Natural killer cell treated with Interleukin-12 subunit alpha and Interleukin-12 subunit beta and Interleukin-15 and Interleukin-18, amount 100 ng/mL, for 72 hours (primary cell): ENCODE results near the gene GPR146. TPM values are rescaled to one million over a fixed set of nuclear protein-coding genes. Genes with fewer than 3 reads are reported as not detected.

ENCODE experiments used
- ATAC-seq, 2 donors: fragments of 150-1000 bp; cut with Tn5 transposase in 1 of 2; sonication (Bioruptor Pico), chemical (Tn5 transposase) in 1 of 2; 2 replicates each; pipeline ENCODE4 v1.10.0; 2021
- DNase-seq: peaks from one replicate; pipeline ENCODE4 v3.0.0; 2022; ENCODE audit warnings: low spot score
- H3K27ac Mint-ChIP-seq, 2 donors: 1 replicate in 1 of 2; 2 replicates in 1 of 2; pipeline ENCODE4 v1.8.0; 2022; ENCODE audit warnings: mixed read lengths in 2 of 2, mild to moderate bottlenecking in 1 of 2, moderate library complexity in 1 of 2
- H3K27me3 Mint-ChIP-seq, 2 donors: 1 replicate in 1 of 2; 2 replicates in 1 of 2; pipeline ENCODE4 v1.8.0; 2022; ENCODE audit warnings: mixed read lengths in 2 of 2
- H3K36me3 Mint-ChIP-seq: one replicate; pipeline ENCODE4 v1.8.0; 2022; ENCODE audit warnings: mixed read lengths
- H3K4me1 Mint-ChIP-seq, 2 donors: 1 replicate in 1 of 2; 2 replicates in 1 of 2; pipeline ENCODE4 v1.8.0; 2022; ENCODE audit warnings: low read depth in 2 of 2, mixed read lengths in 2 of 2, mild to moderate bottlenecking in 1 of 2
- H3K4me3 Mint-ChIP-seq: one replicate; pipeline ENCODE4 v1.8.0; 2022; ENCODE audit warnings: mixed read lengths
- H3K9me3 Mint-ChIP-seq: 2 replicates; pipeline ENCODE4 v1.8.0; 2022; ENCODE audit warnings: mixed read lengths
- total RNA-seq, 2 donors: library from RNA; stranded (reverse); gene quantifications; one replicate each; pipeline ENCODE4 v1.2.3, GENCODE V29; 2022

Gene GPR146
- total RNA-seq, 2 donors from 2014 or later, result 0.89 to 8.1 TPM

DNA sequence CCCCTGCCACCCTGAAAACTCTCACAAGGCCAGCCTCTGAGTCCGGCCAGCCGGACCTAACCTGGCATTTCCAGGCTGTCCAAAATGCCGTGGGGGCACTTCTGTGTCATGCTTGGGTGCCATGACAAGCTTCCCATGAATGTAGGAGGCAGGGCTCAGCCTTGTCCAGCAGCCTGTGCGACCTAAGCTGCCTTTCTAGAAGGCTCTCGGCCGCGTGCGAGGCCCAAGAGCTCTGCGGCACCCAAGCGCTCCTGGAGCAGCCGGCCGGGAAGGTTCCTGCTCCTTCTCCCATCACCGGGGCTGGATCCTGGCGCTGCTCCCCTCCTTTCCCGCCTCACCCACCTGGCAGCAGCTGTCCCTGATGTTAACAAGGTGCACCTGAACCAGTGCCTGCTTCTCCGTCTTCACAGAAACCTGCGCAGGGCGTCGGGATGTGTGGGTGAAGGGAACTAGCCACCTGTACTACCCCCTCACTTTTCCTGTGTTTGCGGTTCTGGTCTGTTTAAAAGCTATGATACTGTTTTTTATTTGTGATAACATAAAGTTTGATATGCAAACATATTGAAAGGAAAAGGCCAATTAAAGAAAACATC is 49.7 kb downstream of the GPR146 start:
- no peaks in the 10 kb centered on the region for H3K9me3 Mint-ChIP-seq
- no peaks in the 10 kb centered on the region for H3K27me3 Mint-ChIP-seq
- no peak overlapping the region for H3K4me3 Mint-ChIP-seq
- H3K36me3 Mint-ChIP-seq, result peaks cover 4% of the 10 kb centered on the region
- DNase-seq (no peak), ATAC-seq (no peak)
- no peak overlapping the region for H3K27ac Mint-ChIP-seq
- peaks cover 0 to 2% of the 10 kb centered on the region in 2 donors for H3K4me1 Mint-ChIP-seq

DNA sequence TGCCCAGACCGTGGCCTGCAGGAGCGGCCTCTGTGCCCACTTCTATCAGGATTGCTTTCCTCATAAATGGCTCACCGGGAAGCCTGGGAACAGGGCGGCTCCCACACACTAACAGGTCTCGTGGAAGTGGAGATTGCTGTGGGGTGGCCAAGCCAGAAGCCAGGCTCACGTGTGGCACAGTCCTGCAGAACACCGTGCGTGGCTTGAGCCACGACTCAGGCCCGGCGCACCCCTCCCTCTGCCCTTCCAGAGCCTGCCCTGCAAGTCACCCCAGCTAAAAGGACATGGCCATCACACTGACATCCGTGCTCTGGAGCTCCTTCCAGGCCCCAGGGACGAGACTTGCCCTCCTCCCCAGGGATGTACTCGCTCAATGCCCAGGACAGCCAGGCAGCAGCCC is 50.5 kb downstream of the GPR146 start:
- peaks cover 0 to 2% of the 10 kb centered on the region in 2 donors for H3K4me1 Mint-ChIP-seq
- no peaks in the 10 kb centered on the region for H3K27me3 Mint-ChIP-seq
- DNase-seq, result no peak
- no peaks in the 10 kb centered on the region for H3K9me3 Mint-ChIP-seq
- no peak overlapping the region for H3K4me3 Mint-ChIP-seq
- peaks cover 4% of the 10 kb centered on the region for H3K36me3 Mint-ChIP-seq
- H3K27ac Mint-ChIP-seq, result no peak overlapping the region
- no peak for ATAC-seq

DNA sequence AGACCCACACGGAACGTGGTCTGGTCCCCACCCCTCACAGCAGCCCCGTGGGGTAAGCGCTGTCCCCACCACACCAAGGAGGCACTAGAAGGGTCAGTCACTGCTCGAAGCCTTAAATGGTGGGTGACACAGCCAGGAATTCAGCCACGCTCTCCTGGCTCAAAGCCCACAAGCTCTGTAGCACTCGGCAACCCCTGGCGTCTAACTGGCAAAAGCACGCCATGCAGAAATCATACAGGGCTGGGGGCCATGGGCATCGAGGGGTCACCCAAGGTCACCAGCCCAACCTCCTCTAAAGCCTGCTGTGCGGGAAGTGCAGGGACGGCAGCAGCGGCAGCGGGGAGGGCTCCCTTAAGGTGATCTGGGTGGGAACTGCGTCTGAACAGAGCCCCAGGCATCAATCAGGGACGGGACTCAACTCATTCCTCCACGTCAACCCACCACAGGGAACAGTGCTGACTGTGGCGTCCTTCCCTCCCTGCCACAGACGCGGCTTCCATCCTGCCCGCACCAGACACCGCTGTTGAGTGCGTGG is 51.3 kb downstream of the GPR146 start:
- no peak for DNase-seq
- Mint-ChIP-seq H3K27me3 (no peaks in the 10 kb centered on the region), H3K9me3 (no peaks in the 10 kb centered on the region), H3K36me3 (peaks cover 4% of the 10 kb centered on the region), H3K4me1 (peaks cover 0 to 2% of the 10 kb centered on the region in 2 donors), H3K4me3 (no peak overlapping the region), H3K27ac (no peak overlapping the region)
- ATAC-seq, result no peak

DNA sequence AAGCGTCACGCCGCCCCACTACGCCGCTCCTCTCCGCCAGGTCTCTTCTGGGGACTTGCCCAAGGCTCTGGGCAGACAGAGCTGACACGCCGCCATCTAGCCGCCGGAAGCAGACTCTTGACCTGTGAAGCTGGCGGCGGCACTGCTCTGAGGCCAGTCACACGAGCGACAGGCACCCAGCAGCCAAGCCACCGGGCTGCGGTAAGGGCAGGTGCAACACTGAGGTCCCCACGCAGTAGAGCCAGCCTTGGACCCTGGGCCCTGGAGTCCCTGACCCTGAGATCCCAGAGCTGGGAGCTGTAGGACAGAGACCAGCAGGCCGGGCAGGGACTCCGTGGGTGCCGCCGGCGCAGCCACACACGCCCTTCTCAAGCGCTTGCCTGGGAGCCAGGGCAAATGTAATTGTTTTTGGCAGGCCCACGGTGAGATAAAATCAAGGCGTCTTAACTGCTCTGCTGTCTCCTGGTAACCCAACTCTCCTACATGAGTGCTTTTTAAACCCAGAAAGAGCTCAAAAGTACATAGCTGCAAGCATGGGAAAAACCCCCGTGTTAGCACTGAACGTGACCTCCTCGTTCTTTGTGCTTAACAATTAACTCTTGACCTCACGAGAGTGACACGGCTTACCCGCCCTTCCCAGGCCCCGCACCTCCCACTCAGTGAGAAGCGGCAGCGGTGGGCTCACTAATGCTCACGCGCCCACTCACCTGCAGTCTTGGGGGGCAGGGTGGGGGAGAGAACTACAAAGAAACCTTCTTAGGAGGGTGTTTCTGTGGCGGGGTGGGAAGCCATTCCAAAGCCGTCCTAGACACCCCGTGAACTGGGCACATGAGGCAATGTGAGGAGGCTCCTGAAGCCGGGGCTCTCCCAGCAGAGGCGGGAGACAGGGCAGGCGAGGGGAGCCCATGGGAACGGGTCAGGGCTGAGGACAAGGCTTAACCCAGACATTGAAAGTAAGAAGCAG is 52.1 kb downstream of the GPR146 start:
- H3K27ac Mint-ChIP-seq, result no peak overlapping the region
- DNase-seq, result no peak
- peaks cover 0 to 2% of the 10 kb centered on the region in 2 donors for H3K4me1 Mint-ChIP-seq
- no peak for ATAC-seq
- H3K4me3 Mint-ChIP-seq, result no peak overlapping the region
- no peaks in the 10 kb centered on the region for H3K27me3 Mint-ChIP-seq
- H3K36me3 Mint-ChIP-seq, result peaks cover 4% of the 10 kb centered on the region
- H3K9me3 Mint-ChIP-seq, result no peaks in the 10 kb centered on the region

DNA sequence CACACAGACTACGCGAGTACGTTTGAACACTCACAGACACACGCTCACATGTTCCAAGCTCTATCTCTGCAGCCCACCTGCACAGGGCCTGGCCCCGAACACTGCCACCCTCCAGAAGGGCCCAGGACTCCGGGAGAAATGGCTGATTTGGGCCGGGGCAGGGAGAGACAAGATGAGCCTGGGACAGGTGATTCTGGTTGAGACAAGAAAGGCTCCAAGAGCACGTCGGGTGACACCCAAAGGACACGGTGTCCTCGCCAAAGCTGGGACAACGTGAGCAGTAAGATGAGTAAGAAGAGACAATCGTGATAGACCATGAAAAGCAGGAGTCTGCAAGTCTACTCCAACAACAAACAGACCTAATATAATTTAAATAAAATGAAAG is 52.8 kb downstream of the GPR146 start:
- DNase-seq (no peak), ATAC-seq (no peak)
- Mint-ChIP-seq H3K36me3 (peaks cover 4% of the 10 kb centered on the region), H3K4me3 (no peak overlapping the region), H3K27me3 (no peaks in the 10 kb centered on the region), H3K4me1 (no peaks in the 10 kb centered on the region), H3K9me3 (no peaks in the 10 kb centered on the region), H3K27ac (no peak overlapping the region)

DNA sequence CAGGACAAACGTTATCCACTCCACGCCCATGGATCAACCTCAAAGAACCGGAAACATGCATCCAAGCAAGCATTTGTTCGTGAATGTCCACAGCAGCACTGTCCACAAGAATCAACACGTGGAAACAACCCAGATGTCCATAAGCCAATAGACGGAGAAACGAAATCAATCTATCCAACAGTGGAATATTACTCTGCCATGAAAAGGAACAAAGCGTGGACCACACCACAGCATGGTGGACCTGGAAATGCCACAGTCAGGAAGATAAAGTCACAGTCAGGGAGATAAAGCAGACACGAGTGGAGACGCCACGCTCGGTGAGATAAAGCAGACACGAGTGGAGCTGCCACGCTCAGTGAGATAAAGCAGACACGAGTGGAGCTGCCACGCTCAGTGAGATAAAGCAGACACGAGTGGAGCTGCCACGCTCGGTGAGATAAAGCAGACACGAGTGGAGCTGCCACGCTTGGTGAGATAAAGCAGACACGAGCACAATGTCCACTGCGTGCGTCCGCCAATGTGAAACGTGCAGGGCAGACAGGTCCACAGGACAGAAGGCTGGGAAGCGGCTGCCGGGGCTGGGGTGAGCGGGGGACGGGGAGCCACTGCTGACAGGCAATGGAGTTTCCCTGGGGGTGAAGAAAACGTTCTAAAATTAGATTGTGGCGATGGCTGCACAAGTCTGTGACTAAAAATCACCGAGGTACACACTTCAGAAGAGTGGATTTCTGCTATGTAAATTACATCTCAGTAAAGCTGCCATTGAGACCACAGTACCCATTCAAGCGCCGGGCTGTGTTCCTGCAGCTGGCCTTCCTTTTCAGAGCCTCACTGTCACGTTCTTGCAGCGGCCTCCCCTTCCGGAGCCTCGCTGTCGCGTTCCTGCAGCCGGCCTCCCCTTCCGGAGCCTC is 54.2 kb downstream of the GPR146 start:
- ATAC-seq (no peak), DNase-seq (no peak)
- peaks cover 3 to 5% of the 10 kb centered on the region in 2 donors for H3K4me1 Mint-ChIP-seq
- no peaks in the 10 kb centered on the region for H3K27me3 Mint-ChIP-seq
- no peak overlapping the region for H3K27ac Mint-ChIP-seq
- no peaks in the 10 kb centered on the region for H3K9me3 Mint-ChIP-seq
- peaks cover 4% of the 10 kb centered on the region for H3K36me3 Mint-ChIP-seq
- H3K4me3 Mint-ChIP-seq, result no peak overlapping the region

DNA sequence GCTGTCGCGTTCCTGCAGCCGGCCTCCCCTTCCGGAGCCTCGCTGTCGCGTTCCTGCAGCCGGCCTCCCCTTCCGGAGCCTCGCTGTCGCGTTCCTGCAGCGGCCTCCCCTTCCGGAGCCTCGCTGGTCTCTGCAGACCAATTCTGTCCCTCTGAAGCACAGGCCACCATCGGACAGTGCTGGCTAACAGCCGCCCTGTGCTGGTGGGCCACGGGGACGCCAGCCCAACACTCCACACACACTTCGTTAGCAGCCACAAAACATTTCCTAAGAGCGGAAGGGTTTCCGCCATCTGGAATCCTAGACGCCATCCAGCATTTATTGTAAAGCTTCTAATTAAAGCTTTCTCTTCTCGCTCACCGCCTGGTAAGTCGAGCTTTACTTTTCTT is 54.8 kb downstream of the GPR146 start:
- Mint-ChIP-seq H3K27ac (no peak overlapping the region), H3K4me1 (peaks cover 4 to 7% of the 10 kb centered on the region in 2 donors)
- no peak for ATAC-seq

DNA sequence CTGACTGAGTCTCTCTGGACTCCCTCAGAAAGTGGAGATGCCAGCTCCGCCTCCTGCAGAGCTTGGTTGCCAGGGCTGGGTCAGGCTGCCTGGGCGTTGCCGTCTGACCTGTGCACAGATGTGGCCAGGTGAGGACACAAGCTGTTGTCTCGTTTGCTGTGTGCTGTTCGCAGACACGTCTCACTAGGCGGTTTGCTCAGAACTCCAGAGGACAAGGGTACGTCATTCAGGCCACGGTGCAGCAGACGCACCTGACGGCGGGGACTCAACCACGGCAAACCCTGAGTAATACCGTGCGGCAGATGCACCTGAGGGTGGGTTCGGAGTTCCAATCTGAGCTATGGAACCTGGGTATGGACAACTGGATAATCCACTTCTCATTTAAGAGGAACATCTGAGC is 55.3 kb downstream of the GPR146 start:
- peaks cover 4 to 7% of the 10 kb centered on the region in 2 donors for H3K4me1 Mint-ChIP-seq
- peaks cover 4% of the 10 kb centered on the region for H3K36me3 Mint-ChIP-seq
- H3K4me3 Mint-ChIP-seq, result no peak overlapping the region
- no peaks in the 10 kb centered on the region for H3K27me3 Mint-ChIP-seq
- DNase-seq (no peak), ATAC-seq (no peak)
- H3K9me3 Mint-ChIP-seq, result no peaks in the 10 kb centered on the region
- no peak overlapping the region for H3K27ac Mint-ChIP-seq

More for the DNA sequence above, 54.8 kb downstream of the GPR146 start:
- H3K27me3 Mint-ChIP-seq, result no peaks in the 10 kb centered on the region
- no peak overlapping the region for H3K4me3 Mint-ChIP-seq
- no peak for DNase-seq
- H3K9me3 Mint-ChIP-seq, result no peaks in the 10 kb centered on the region
- peaks cover 4% of the 10 kb centered on the region for H3K36me3 Mint-ChIP-seq

DNA sequence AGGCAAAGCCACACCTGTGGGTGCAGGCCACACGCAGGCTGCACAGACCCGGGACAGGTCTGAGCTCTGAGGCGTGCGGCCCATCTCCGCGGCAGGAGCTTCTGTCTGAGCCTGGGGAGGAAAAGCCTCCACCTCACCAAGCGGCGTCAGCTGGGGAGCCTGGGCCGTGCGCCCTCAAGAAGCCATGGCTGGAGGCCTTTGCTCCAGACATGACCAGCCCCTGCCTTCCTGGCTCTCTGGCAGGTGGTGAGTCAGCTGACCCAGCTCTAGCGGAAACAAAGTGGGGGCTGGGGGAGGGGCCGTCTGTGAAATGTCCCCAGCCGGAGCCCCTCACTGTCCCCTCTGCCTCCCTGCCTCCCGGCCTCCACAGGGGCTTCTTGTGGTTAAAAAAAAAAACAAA is 56.0 kb downstream of the GPR146 start:
- H3K27me3 Mint-ChIP-seq, result no peaks in the 10 kb centered on the region
- no peak for ATAC-seq
- H3K4me3 Mint-ChIP-seq, result no peak overlapping the region
- peaks cover 4 to 7% of the 10 kb centered on the region in 2 donors for H3K4me1 Mint-ChIP-seq
- H3K9me3 Mint-ChIP-seq, result no peaks in the 10 kb centered on the region
- no peak for DNase-seq
- H3K27ac Mint-ChIP-seq, result no peak overlapping the region
- H3K36me3 Mint-ChIP-seq, result peaks cover 4% of the 10 kb centered on the region

DNA sequence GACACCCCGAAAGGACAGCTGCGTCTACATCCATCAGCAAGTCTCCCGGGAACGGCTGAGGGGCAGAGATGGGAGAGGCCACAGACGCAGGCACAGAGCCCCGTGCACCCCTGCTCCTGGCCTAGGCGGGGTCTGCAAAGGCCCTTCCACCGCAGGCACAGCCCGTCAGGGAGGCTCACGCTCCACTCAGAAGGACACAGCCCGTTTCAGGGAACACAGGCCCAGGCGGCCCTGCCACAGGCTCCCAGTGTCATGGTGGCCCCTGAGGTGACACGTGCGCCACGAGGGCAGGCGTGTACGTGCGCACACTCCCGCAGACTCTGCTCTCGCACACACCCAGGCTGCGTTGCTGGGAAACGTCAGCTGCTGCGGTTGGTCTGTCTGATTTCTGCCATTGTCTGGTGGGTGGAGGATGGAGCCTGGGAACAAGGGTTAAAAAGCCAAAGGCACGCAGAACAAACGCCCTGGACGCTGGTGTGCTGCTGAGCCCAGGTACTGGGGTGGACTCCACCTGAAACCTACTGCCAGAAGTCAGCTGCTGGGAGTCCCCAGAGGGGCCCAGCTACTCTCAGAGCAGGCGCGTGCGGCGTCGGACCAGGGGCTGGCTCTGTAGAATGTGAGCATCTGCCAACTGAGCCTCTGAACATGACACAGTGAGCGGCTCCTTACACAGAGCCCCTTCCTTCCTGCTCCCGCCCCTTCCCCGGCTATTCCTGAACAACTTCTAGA is 56.7 kb downstream of the GPR146 start:
- DNase-seq (no peak), ATAC-seq (no peak)
- H3K36me3 Mint-ChIP-seq, result peaks cover 4% of the 10 kb centered on the region
- H3K4me3 Mint-ChIP-seq, result no peak overlapping the region
- no peaks in the 10 kb centered on the region for H3K9me3 Mint-ChIP-seq
- H3K27me3 Mint-ChIP-seq, result no peaks in the 10 kb centered on the region
- H3K27ac Mint-ChIP-seq, result no peak overlapping the region
- H3K4me1 Mint-ChIP-seq, result peaks cover 4 to 7% of the 10 kb centered on the region in 2 donors

DNA sequence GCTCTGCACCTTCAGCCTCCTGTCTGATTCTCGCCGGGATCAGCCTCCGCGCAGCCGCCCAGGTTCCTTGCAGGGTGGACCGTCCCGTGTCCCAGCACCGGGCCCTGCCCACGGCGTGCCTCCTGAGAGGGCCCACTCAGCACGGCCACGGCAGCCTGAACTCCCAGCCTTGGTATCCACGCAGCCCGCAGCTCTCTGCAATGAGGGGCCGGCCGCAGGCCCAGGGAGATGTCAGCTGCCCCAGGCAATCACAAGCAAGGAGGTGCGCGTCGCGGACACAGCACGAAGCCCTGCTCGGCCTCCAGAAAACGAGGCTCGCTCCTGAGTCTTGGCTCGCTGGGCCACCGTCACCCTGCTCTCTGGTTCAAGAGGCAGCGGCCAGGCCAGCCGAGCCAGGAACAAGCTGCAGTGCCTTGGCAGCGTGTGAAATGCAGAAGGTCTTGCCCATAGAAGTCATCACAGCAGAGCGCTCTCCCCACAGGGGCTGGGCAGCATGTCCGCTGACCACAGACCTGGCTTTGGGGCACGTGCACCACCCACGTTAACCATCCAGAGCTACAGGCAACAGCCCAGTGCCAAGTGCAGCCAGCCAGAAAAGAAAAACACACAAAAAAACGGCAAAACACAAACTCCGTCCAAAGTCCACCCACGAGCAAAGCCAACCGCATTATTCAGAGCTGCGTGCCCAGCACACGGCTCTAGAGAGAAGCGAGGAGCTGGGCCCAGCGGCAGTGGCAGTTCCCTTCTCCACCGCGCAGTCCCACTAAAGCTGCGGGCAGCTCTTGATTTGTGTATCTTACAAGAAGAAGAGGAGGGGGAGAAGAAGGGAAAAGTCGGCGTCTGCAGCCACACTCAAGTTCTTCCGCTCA is 57.5 kb downstream of the GPR146 start:
- no peak for ATAC-seq
- Mint-ChIP-seq H3K4me3 (peak overlapping the region; percentile 42), H3K27ac (no peak overlapping the region), H3K4me1 (peaks cover 4 to 7% of the 10 kb centered on the region in 2 donors), H3K9me3 (no peaks in the 10 kb centered on the region), H3K36me3 (peaks cover 4% of the 10 kb centered on the region), H3K27me3 (no peaks in the 10 kb centered on the region)
- no peak for DNase-seq

DNA sequence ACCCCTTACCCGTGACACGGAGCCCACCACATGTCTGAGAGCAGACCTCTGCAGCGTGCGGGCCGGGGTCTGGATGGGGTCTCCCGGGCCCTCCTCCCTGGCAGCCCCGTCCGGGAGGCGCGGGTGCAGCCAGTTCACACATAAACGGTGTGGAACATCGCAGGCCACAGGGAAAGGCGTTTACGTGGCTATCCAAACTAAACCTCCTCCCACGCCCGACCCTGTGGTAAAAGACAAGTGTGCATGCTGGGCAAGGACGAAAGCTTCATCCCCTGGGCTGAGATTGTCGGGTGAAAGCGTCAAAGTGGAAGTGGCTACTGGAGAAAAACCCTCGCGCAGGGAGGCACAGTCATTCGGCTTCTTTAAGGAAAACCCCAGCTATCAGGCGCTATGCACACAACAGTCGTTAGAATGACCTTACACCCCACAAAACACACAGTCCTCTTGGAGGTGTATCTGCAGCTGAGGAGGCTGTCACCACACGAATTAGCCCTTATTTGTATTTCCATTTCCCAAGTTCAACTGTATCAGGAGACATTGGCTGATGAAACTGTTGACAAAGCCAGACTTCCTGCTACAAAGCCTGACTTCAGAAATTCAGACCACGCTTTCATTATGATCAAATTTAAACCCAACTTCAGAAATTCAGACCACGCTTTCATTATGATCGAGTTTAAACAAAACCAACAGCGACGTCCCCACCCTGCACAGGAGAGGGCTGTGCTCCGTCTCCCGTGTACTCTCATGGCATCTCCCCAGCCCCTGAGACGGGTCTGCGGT is 58.9 kb downstream of the GPR146 start:
- peaks cover 1% of the 10 kb centered on the region for H3K36me3 Mint-ChIP-seq
- H3K4me3 Mint-ChIP-seq, result peak overlapping the region; percentile 65
- H3K27ac Mint-ChIP-seq, result peak overlapping the region in 1 of 2 donors; percentile 68
- no peaks in the 10 kb centered on the region for H3K9me3 Mint-ChIP-seq
- peaks cover 4 to 7% of the 10 kb centered on the region in 2 donors for H3K4me1 Mint-ChIP-seq
- no peak for DNase-seq
- peak; percentile 73 to 85 for ATAC-seq
- H3K27me3 Mint-ChIP-seq, result no peaks in the 10 kb centered on the region
